Activated CD4-positive, alpha-beta T cell treated with anti-CD3 and anti-CD28 coated beads for 24 hours (primary cell): ENCODE data around the gene LTBP3.
A peak's percentile ranks its signal among the peaks of the same experiment; 100 is the strongest.

Experiments used
- DNase-seq, 2 donors: peaks; one replicate each; pipeline ENCODE4 v3.0.0-alpha.2; 2020; ENCODE audit warnings: low read depth in 2 of 2

LTBP3 gene

GRCh38 chr11:65585396-65586246 is 27.5 kb upstream of the LTBP3 start:
- DNase-seq, result no peak

DNA sequence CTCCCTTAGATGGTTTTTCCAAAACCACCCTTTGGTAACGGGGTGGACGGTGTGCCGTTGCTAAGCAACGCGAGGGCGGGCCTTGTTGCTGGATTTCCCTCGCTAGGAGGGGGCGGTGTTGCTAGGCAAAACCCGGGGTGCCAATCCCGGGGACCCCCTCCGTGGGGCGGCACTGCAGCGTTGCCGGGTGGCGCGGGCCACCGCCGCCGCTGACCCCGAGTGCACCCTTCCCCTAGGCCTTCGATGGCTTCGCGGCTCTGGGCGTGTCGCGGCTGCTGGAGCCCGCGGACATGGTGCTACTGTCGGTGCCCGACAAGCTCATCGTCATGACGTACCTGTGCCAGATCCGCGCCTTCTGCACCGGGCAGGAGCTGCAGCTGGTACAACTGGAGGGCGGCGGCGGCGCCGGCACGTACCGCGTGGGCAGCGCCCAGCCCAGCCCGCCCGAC is 26.6 kb upstream of the LTBP3 start:
- DNase-seq, result no peak

DNA sequence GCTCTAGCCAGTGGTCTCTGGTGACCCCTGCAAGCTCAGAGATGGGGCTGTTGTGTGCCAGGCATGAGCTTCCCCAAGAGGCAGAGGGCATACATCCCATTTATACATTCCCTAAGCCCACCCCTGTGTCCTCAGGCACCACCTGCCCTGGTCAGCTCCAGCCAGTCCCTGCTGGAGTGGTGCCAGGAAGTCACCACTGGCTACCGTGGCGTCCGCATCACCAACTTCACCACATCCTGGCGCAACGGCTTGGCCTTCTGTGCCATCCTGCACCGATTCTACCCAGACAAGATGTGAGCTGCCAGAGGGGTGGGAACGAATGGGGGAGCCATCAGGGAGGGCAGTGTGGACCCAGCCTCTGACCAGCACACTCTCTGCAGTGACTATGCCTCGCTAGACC is 25.9 kb upstream of the LTBP3 start:
- no peak for DNase-seq

DNA sequence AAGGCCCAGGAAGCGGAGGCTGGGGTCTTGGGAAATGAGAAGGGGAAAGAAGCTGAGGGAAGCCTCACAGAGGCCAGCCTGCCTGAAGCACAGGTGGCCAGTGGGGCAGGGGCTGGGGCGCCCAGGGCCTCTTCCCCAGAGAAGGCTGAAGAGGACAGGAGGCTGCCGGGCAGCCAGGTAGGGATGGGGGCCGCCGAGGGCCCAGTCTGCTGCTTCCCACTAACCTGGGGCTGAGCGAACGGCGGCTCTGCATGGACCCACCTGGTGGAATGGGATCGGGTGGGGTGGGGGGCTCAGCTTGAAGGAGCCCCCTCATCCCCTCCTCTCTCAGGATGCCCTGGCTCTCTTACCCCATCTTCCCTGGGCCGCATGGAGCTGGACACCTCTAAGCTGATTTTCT is 25.4 kb upstream of the LTBP3 start:
- no peak for DNase-seq

- DNase-seq, result no peak
These were observed 23.8 kb upstream of the LTBP3 start for GRCh38 chr11:65581928-65582327.

- no peak for DNase-seq
These were observed 22.6 kb upstream of the LTBP3 start for GRCh38 chr11:65580756-65581155.

GRCh38 chr11:65580031-65580692 is 22.0 kb upstream of the LTBP3 start:
- DNase-seq, result no peak

- no peak for DNase-seq
These were observed 21.1 kb upstream of the LTBP3 start for GRCh38 chr11:65579291-65579690.

DNA sequence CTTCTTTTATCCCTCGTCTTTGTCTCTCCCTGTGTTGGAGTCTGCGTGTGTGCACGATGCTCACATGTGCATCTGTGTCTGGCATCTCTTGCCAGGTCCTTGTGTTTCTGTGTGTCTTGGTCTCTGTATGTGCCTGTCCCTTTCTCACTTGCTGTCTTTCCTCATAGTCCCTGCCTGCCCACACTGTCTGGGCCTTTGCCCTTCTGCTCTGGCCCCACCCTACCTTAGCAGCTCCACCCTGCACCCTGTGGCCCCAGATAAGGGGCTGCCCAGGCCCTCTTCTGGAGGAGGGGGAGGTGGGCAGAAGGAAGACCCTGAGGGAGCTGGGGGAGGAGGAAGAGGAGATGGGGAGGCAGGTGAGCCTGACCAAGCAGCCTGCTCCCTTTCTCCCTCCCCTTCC is 20.5 kb upstream of the LTBP3 start:
- no peak for DNase-seq

GRCh38 chr11:65578134-65578533 is 20.0 kb upstream of the LTBP3 start:
- DNase-seq, result no peak

- no peak for DNase-seq
These were observed 19.6 kb upstream of the LTBP3 start for GRCh38 chr11:65577756-65578109.

- DNase-seq, result no peak
These were observed 19.0 kb upstream of the LTBP3 start for GRCh38 chr11:65576867-65577755.

DNA sequence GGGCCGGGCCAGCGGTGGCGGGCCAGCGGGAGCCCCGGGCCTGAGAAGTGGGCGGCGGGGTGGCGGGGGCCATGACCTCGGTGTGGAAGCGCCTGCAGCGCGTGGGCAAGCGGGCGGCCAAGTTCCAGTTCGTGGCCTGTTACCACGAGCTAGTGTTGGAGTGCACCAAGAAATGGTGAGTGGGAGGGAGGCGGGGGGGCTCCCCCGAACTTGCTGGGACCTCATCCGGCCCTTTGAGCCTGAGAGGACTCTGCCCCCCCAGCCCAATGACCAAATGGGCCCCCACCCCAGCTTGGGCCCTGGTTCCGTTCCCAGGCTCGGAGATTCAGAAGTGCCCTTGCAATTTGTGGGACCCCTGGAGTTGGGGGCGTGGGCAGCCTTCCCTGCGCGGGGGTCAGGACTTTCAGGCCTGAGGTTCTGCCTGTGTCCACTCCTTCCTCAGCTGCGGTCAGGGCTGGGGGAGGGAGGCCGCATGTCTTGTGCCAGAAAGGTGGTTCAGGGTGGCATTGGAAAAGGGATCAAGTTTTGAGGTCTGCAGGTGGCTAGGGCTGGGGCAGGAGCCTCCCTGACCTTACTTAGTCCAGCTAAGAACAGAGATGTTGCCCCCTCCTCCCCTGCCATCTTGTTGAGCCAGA is 18.2 kb upstream of the LTBP3 start:
- DNase-seq, result no peak

DNA sequence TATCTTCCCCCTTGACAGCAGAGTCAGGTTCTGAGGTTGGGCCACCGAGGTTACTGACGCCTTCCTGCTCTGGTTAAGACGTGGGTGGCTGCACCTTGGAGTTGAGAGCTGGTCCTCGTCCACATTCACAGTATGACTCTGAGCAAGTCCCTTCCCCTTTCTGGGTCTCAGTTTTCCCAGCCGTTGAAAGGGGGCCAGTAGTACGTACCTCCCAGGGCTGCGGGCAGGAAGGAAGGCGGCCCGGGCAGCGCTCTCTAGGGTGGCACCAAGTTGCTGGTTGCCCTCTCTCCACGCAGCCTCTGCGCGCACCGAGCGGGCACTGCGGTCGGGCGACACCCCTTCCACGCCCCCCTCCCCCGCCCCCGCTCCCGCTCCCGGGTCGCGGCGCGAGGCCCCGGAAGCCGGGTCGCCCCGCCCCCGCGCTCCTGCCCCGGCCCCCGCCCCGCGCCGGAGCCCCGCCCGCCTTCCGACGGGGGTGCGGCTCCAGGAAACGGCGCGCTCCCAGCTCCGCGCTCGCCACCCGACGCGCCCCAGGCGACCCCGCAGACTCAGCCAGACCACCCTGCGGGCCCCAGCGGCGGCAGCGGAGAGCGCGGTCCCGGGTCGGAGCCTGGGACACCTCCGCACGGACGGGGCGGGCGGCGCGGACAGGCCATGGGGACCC is 17.5 kb upstream of the LTBP3 start, which contains the start of gene EHBP1L1:
TSS of gene EHBP1L1 (plus strand) at position 486 of the 664 bp plus-strand sequence. CDS start 250 bp downstream, outside the sequence.
- DNase-seq, result peak; percentile 44 to 67

DNA sequence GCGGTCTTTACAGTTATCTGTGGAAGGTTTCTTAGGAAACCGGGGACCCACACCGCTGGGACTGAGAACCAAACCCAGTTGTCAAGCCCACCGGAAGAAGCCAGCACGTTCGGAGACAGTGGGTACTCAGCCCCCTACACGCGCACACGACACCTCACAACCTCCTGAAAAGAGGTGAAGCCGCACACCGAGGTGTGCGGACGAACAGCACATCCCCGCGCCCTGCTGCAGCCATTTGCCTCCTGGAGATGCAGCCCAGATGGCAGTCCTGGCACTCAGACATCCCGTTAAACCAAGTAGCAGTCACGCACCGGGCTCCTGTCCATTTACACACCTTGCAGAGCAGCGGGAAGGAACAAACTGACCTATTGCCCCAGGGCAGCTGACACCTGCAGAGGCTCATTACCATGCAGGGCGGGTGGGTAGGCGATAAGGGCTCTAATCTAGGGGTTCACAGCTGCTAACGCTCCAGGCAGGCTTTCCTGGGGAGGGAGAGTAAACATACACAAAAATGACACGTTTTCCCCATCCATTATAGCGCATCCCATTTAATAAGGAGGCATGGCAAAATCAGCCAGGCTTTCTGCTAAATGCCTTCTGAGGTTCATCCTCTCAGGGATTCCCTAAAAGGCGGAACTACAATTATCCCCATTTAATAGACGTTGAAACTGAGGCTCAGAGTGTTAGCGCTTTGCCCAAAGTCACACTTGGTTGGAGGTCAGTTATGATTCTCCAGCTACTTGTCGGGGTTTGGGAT is 16.8 kb upstream of the LTBP3 start:
- no peak for DNase-seq

DNA sequence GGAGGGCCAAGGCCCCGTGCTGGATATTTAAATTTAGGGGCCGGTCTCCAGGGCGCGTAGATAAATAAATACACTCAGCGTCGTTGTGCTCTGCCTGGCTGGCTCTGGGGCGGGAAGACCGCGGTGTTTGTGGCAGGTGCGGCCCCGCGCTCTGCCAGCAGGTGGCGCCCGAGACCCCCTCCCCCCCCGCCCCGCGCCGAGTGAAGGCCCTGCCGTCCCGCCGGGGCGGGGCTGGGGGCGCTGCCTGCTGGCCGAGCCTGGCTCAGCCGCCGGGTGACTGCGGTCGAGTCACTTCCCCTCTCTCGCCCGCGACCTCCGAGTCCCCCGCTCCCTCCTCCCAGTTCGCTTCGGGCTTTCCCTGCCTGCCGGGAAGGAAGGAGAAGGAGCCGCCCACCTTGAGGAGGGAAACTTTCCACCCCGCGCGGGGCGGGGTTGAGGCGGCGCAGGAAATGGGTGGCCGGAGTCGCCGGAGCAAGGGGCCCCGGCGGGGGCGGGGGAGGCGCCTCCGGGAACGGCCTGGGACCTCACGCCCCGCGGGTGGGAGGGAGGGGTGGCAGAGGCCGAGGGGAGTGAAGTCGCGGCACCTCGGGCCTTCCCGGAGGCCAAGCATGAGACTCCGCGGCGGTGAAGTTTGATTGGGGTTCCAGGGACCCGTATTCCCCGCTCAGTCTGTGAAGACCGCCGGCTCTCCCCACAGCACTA is 16.1 kb upstream of the LTBP3 start:
- peak; percentile 72 to 88 for DNase-seq

DNA sequence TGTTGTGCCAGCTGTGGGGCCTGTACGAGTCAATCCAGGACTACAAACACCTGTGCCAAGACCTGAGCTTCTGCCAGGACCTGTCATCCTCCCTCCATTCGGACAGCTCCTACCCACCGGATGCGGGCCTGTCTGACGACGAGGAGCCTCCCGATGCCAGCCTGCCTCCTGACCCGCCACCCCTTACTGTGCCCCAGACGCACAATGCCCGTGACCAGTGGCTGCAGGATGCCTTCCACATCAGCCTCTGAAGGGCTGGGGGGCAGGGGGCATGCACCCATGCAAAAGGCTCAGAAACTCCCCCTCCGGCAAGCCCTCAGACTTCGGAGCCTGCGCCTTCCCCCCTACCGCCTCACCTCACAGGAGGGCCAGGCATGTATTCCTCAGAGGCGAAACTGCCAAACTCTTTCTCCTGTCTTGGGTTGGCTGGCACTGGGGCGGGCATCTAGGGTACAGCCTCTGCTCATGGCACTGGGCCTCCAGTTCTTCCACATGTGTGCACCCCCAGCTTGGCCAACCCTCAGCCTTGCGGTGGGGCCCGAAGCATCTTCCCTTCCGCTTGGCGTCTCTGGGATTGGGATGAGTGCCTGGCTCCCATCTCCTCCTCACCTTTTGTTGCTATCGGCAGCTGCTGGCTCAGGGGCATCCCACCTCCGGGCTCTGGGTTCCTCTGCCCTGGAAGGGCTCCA is 15.4 kb upstream of the LTBP3 start:
- DNase-seq, result no peak

DNA sequence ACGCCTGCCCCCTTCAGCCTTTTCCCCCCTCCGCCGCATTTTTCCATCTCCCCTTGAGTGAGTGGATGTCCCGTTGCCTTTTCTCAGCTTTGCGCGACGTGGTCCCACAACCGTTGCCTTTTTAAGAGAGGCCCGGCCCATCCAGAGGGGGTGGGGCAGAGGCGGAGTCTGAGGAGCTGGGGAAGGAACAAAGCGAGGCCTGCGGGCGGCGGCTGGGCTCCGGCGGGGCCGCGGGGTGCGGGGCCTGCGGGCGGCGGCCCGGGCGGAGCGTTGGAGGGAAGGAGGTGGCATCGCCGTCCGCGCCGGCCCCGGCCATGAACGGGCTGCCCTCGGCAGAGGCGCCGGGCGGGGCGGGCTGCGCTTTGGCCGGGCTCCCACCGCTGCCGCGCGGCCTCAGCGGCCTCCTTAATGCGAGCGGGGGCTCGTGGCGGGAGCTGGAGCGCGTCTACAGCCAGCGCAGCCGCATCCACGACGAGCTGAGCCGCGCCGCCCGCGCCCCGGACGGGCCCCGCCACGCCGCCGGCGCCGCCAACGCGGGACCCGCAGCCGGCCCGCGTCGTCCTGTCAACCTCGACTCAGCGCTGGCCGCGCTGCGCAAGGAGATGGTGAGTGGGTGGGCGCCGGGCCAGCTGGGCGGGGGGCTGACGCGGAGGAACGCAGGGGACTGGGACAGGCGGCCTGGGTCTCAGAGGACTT is 14.3 kb upstream of the LTBP3 start, which contains the start of gene FAM89B:
TSS of gene FAM89B (plus strand) at position 183 of the 696 bp plus-strand sequence. CDS start at position 315, 132 bp downstream.
- peak; percentile 76 to 85 for DNase-seq
